Measurements from ENCODE around the gene ITGA3.
"Not testable (repeated sequence)": the region's sequence is repeated elsewhere in the genome, so short reads cannot be mapped to it uniquely, and the experiment has no call there.

GRCh38 chr17:50061713-50062045 is 5.8 kb downstream of the ITGA3 start:
- not testable (repeated sequence) for TF ChIP-seq CTCF, POLR2A (IDR thresholded peaks at IDR 0.05)

All from thyroid gland (tissue), 4 donors.